Nephron progenitor cell (in vitro differentiated cells): ENCODE data around the gene GALNT3.

Experiments used
- DNase-seq: peaks from one replicate; pipeline ENCODE4 v3.0.0; 2021
- H3K27ac Mint-ChIP-seq: 2 replicates; pipeline ENCODE4 v1.8.0; 2021; ENCODE audit warnings: mild to moderate bottlenecking, moderate library complexity, mixed read lengths
- H3K27me3 Mint-ChIP-seq: 2 replicates; pipeline ENCODE4 v1.8.0; 2021; ENCODE audit warnings: mild to moderate bottlenecking, low read depth, mixed read lengths; ENCODE audit not compliant: poor library complexity
- H3K36me3 Mint-ChIP-seq: 2 replicates; pipeline ENCODE4 v1.8.0; 2021; ENCODE audit warnings: low read depth, mixed read lengths
- H3K4me1 Mint-ChIP-seq: 2 replicates; pipeline ENCODE4 v1.8.0; 2021; ENCODE audit warnings: mixed read lengths
- H3K4me3 Mint-ChIP-seq: 2 replicates; pipeline ENCODE4 v1.8.0; 2021; ENCODE audit warnings: mild to moderate bottlenecking, moderate library complexity, mixed read lengths
- H3K9me3 Mint-ChIP-seq: 2 replicates; pipeline ENCODE4 v1.8.0; 2021; ENCODE audit warnings: mild to moderate bottlenecking, moderate library complexity, mixed read lengths
- CTCF ChIP-seq: fragments of 200-600 bp; sonication (generic); IDR thresholded peaks from 2 replicates; pipeline ENCODE4 v1.5.0; 2021; ENCODE audit warnings: antibody characterized with exemption

The GALNT3 gene

GRCh38 chr2:165804719-165805118, 10.7 kb upstream of the GALNT3 start:
- no peak overlapping the region for H3K4me3 Mint-ChIP-seq
- no peak for DNase-seq
- no peaks in the 10 kb centered on the region for H3K36me3 Mint-ChIP-seq
- no peak overlapping the region for H3K27ac Mint-ChIP-seq
- TF ChIP-seq CTCF, result no peak
- no peaks in the 10 kb centered on the region for H3K4me1 Mint-ChIP-seq
- peaks cover 4% of the 10 kb centered on the region for H3K27me3 Mint-ChIP-seq
- H3K9me3 Mint-ChIP-seq, result no peaks in the 10 kb centered on the region

- Mint-ChIP-seq H3K4me1 (no peaks in the 10 kb centered on the region), H3K9me3 (no peaks in the 10 kb centered on the region), H3K27ac (no peak overlapping the region), H3K4me3 (no peak overlapping the region), H3K36me3 (no peaks in the 10 kb centered on the region), H3K27me3 (peaks cover 4% of the 10 kb centered on the region)
- no peak for TF ChIP-seq CTCF
- DNase-seq, result no peak
Observed at GRCh38 chr2:165803123-165803760, 9.2 kb upstream of the GALNT3 start.

- H3K9me3 Mint-ChIP-seq, result no peaks in the 10 kb centered on the region
- no peak overlapping the region for H3K27ac Mint-ChIP-seq
- H3K4me3 Mint-ChIP-seq, result no peak overlapping the region
- no peak for DNase-seq
- H3K4me1 Mint-ChIP-seq, result no peaks in the 10 kb centered on the region
- H3K36me3 Mint-ChIP-seq, result no peaks in the 10 kb centered on the region
- TF ChIP-seq CTCF, result no peak
- peaks cover 18% of the 10 kb centered on the region for H3K27me3 Mint-ChIP-seq
Observed at GRCh38 chr2:165801176-165801575, 7.1 kb upstream of the GALNT3 start.

GRCh38 chr2:165796819-165797530, 2.9 kb upstream of the GALNT3 start:
- Mint-ChIP-seq H3K27me3 (peaks cover 58% of the 10 kb centered on the region), H3K4me1 (peaks cover 10% of the 10 kb centered on the region), H3K27ac (no peak overlapping the region), H3K4me3 (no peak overlapping the region), H3K36me3 (no peaks in the 10 kb centered on the region), H3K9me3 (no peaks in the 10 kb centered on the region)
- DNase-seq, result no peak
- no peak for TF ChIP-seq CTCF

- H3K4me3 Mint-ChIP-seq, result no peak overlapping the region
- H3K27me3 Mint-ChIP-seq, result peaks cover 67% of the 10 kb centered on the region
- no peaks in the 10 kb centered on the region for H3K9me3 Mint-ChIP-seq
- peaks cover 10% of the 10 kb centered on the region for H3K4me1 Mint-ChIP-seq
- TF ChIP-seq CTCF, result no peak
- H3K27ac Mint-ChIP-seq, result no peak overlapping the region
- H3K36me3 Mint-ChIP-seq, result no peaks in the 10 kb centered on the region
- no peak for DNase-seq
Observed at GRCh38 chr2:165796129-165796528, 2.1 kb upstream of the GALNT3 start.

- H3K36me3 Mint-ChIP-seq, result no peaks in the 10 kb centered on the region
- H3K4me3 Mint-ChIP-seq, result peak overlapping the region; percentile 65
- H3K4me1 Mint-ChIP-seq, result peaks cover 10% of the 10 kb centered on the region
- no peak for DNase-seq
- peaks cover 71% of the 10 kb centered on the region for H3K27me3 Mint-ChIP-seq
- no peak overlapping the region for H3K27ac Mint-ChIP-seq
- no peaks in the 10 kb centered on the region for H3K9me3 Mint-ChIP-seq
- no peak for TF ChIP-seq CTCF
Observed at GRCh38 chr2:165795011-165795410, 964 bp upstream of the GALNT3 start.
